Effector CD4-positive, alpha-beta T cell (primary cell): Measurements from ENCODE around the gene SECISBP2.
A peak's percentile ranks its signal among the peaks of the same experiment; 100 is the strongest.
"Not testable (repeated sequence)": the region's sequence is repeated elsewhere in the genome, so short reads cannot be mapped to it uniquely, and the experiment has no call there.

Experiments
- DNase-seq: peaks from one replicate; pipeline ENCODE4 v3.0.0-alpha.2; 2020

SECISBP2 gene

GRCh38 chr9:89310475-89311345 is 7.6 kb upstream of the SECISBP2 start, which contains the start of gene CKS2:
TSS of gene CKS2 (plus strand) at chr9:89311195. CDS start at chr9:89311293, 98 bp downstream.
- peak; percentile 99 for DNase-seq

- peak; percentile 4 for DNase-seq
Observed at GRCh38 chr9:89311346-89312221, 6.7 kb upstream of the SECISBP2 start.

- DNase-seq, result no peak
Observed at GRCh38 chr9:89312222-89312571, 6.1 kb upstream of the SECISBP2 start.

- no peak for DNase-seq
Observed at GRCh38 chr9:89313842-89314241, 4.5 kb upstream of the SECISBP2 start.

GRCh38 chr9:89314955-89315354 is 3.3 kb upstream of the SECISBP2 start:
- DNase-seq, result no peak

- no peak for DNase-seq
Observed at GRCh38 chr9:89315482-89315881, 2.8 kb upstream of the SECISBP2 start.

- DNase-seq, result no peak
Observed at GRCh38 chr9:89317282-89317681, 1.0 kb upstream of the SECISBP2 start.

- DNase-seq, result no peak
Observed at GRCh38 chr9:89319015-89319905, 960 bp downstream of the SECISBP2 start.

- no peak for DNase-seq
Observed at GRCh38 chr9:89323390-89323789, 5.1 kb downstream of the SECISBP2 start.

GRCh38 chr9:89325733-89326132 is 7.4 kb downstream of the SECISBP2 start:
- DNase-seq, result no peak

- DNase-seq, result no peak
Observed at GRCh38 chr9:89328064-89328463, 9.8 kb downstream of the SECISBP2 start.

GRCh38 chr9:89329917-89330316 is 11.6 kb downstream of the SECISBP2 start:
- no peak for DNase-seq

- DNase-seq, result no peak
Observed at GRCh38 chr9:89330513-89330912, 12.2 kb downstream of the SECISBP2 start.

- no peak for DNase-seq
Observed at GRCh38 chr9:89339807-89340206, 21.5 kb downstream of the SECISBP2 start.

- DNase-seq, result no peak
Observed at GRCh38 chr9:89340332-89340731, 22.0 kb downstream of the SECISBP2 start.

GRCh38 chr9:89342213-89342612 is 23.9 kb downstream of the SECISBP2 start:
- no peak for DNase-seq

GRCh38 chr9:89342948-89343347 is 24.6 kb downstream of the SECISBP2 start:
- no peak for DNase-seq

- DNase-seq, result not testable (repeated sequence)
Observed at GRCh38 chr9:89343812-89344211, 25.5 kb downstream of the SECISBP2 start.

GRCh38 chr9:89345476-89345875 is 27.2 kb downstream of the SECISBP2 start:
- no peak for DNase-seq

GRCh38 chr9:89346696-89347095 is 28.4 kb downstream of the SECISBP2 start:
- no peak for DNase-seq

- DNase-seq, result no peak
Observed at GRCh38 chr9:89347651-89348050, 29.4 kb downstream of the SECISBP2 start.

GRCh38 chr9:89349607-89350006 is 31.3 kb downstream of the SECISBP2 start:
- DNase-seq, result no peak
